Hematopoietic multipotent progenitor cell treated with erythropoietin and hydrocortisone succinate and interleukin-3 and kit ligand, for 8 days (in vitro differentiated cells): ENCODE measurements around the gene DENND5A.
"Not testable (repeated sequence)": the region's sequence is repeated elsewhere in the genome, so short reads cannot be mapped to it uniquely, and the experiment has no call there.

Experiments
- DNase-seq: peaks from one replicate; pipeline ENCODE4 v3.0.0-alpha.2; 2015

The DENND5A gene

DNA sequence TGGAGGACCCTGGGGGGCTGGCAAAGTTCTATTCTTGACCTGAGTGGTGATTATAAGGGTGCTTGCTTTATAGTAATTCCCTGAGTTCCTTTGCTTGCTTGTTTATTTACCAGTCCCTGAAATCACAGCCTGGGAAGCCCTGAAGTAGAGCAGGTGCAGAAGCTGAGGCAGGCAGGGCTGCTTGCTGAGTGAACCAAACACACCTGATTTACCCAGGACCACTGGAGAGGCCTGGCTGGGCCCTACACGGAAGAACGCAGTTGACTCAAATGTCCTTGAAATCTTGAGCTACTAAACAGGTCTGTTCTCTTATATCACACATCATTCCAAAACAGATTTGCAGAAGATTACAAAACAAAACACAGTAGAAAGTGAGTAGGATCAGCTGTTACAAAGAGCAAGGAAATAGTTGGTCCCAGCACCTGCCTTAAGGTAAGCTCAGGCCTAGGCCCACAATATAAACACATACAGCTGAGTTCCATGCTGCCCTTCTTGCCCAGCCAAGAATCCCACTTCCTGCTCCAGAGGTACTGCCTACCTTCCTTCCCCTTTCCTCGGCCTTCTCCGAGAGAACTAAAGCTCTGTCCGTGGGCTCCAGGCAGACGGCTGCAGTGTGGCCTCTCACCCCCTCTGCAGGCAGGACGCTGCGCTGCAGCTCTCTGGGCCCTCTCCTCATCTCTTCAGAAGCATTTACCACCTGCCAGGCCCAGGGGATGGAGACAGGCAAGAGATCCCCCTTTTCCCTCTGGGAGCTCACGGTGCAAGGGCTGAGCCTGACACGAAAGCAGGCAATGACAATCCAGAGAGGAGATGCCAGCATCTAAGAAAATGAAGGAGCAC lies 127.6 kb downstream of the DENND5A start:
- peak; percentile 62 for DNase-seq

DNA sequence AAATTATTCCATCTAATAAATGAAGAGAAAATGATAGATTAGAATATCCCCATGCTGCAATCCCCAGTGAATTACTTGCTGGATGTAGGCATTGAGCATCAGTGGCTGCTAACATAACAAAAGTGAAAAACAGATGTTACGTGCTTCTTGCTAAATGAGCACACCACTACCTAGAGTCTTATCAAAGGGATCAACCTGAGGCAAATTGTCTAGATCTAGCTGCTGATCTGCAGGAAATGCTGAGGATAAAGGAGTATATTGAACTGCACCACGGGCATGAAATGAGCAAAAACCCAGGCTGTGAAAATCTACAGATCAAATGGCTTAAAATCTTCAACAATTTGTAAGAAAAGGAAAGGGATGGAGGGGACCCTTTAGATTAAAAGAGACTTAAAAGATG lies 128.4 kb downstream of the DENND5A start:
- DNase-seq, result no peak

DNA sequence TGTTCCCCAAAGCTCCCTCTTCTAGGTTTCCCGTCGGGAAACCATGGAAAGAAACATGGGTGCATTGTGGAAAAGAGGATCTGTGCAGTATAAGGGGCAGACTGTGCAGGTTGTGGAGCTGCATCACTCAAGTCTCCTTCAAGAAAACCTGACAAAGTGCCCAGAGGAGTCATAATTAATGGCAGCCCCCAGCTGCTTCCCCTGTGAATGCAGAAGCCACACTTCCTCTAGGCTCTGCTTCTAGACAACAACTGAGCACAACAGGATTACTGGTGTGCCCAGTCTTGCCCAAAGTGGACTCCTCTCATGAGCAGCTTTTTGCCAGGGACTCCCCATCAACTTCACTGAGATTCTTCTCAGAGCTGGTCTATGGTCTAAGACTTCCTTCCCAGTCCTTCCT lies 131.2 kb downstream of the DENND5A start:
- DNase-seq, result no peak

DNA sequence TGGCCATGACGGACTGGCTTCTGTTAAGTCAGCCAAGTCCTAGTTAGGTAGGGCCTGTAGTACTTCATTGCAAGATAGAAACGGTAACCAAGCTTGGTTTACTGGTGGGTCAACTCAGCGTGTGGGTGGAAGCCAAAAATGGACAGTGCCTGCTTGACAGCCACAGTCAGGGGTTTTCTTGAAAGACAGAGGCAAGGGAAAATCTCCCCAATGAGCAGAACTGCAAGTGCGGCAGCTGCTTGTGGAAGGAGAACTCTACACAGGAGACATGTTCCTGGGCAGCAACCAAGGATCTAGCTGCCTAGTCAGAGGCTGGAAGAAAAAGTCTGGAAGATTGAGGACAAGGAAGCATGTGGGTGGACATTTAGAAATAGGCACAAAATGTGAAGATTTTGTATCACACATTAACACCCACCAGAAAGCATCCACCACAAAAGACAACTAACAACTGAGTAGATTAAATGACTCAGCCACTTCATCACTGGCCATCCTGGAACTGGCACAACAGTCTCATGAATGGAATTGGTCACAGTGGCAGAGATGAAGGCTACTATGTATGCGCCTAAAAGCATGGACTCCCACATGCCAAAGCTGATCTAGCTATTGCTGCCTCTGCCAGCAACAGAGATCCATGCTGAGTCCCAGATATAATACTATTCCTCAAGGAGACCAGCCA lies 132.8 kb downstream of the DENND5A start:
- DNase-seq, result no peak

DNA sequence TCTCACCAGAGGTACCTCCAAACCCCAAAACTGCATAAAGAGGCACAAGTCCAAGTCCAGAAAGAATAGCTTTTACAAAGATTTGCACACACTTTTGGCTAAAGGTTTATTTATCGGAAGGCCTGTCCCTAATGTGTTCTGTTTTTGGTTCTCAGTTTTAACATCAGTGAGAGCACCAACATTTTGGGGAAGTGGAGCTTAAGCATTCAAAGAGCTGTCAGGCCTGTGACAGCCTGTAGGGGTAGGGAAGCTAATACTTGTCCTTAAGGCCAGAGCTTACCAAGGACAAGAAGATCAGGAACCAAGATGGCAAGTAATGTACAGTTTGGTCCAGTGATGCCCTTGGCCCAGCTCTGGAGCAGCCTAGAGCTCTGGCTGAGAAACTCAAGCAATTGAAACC lies 134.9 kb downstream of the DENND5A start:
- no peak for DNase-seq

DNA sequence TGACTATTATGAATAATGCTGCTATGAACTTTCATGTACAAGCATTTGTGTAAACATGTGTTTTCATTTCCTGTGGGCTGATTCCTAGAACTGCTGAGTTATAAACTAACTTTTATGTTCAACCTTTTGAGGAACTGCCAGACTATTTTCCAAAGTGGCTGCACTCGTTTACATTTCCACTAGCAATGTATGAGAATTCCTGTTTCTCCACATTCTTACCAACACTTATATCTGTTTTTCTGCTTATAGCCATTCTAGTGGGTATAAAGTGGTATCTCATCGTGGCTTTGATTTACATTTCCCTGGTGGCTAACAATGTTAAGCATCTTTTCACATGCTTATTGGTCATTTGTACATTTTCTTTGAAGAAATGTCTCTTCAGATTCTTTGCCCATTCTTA lies 138.5 kb downstream of the DENND5A start:
- no peak for DNase-seq

DNA sequence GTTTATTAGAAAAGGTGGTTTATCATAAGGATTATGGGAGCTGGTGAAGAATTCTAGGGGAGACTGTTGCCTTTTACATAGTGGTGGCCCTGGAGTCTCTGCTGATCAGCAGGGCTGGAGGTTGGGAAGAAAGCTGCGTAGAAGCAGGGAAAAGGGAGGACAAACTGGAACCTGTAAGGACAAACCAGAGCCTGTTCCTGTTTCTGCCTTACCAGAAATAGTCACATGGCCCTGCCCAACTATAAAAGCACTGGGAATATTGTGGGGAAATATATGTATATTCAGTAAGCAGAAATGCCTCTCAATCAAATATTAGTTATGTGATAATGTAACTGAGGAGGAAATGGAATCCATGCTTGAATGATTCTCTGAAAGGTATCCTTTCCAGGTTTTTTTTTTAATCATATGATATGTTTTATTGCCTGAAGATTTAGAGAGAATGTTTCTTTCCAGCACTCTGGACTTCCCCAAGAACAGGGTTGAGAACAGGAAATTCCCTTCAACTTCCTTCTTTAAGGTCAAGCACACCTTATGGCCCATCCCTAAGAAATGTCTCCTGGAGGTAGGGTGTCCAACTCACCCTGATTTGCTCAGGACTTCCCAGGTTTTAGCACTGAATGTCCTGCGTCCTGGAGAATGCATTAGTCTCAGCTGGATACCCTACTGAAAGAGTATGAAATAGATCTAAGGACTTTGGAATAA lies 139.8 kb downstream of the DENND5A start:
- DNase-seq, result no peak

DNA sequence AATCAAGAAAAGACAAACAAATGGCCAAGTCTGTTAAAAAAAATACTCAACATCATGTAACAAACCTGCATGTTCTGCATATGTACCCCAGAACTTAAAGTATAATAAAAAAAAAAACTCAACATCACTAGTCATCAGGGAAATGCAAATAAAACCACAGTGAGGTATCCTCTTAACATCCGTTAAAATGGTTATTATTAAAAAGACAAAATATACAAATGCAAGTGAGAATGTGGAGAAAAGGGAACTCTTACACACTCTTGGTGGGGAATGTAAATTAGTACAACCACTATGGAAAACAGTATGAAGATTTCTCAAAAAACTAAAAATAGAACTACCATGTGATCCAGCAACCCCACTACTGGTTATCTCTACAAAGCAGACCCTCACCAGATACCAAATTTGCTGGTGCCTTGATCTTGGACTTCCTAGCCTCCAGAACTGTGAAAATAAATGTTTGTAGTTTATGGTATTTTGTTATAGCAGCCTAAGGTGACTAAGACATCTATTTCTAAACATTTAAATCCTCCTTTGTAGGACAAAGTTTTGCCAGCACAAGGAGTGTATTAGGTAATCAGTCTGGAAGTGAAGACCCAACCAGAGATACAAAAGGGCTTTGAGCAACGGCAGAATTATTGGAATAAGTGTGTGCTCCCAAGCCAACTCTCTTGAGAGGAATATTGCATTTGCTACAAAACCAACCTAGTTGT lies 141.4 kb downstream of the DENND5A start:
- DNase-seq, result peak; percentile 7

DNA sequence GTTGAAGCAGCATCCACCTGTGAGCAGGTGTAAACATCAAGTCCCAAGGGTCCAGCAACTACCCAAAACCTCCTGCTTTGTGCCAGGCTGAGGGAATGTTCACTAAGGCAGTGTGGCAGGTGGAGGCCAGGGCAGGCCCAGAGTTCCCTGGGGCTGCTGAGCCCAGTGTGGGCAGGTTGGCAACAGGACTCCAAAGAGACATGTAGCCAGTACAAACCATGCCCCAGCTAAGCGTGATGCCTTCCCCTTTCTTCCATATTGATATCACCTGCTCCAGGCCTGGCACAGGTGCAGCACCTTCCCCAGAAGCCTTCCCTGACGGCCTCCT lies 143.7 kb downstream of the DENND5A start:
- no peak for DNase-seq

DNA sequence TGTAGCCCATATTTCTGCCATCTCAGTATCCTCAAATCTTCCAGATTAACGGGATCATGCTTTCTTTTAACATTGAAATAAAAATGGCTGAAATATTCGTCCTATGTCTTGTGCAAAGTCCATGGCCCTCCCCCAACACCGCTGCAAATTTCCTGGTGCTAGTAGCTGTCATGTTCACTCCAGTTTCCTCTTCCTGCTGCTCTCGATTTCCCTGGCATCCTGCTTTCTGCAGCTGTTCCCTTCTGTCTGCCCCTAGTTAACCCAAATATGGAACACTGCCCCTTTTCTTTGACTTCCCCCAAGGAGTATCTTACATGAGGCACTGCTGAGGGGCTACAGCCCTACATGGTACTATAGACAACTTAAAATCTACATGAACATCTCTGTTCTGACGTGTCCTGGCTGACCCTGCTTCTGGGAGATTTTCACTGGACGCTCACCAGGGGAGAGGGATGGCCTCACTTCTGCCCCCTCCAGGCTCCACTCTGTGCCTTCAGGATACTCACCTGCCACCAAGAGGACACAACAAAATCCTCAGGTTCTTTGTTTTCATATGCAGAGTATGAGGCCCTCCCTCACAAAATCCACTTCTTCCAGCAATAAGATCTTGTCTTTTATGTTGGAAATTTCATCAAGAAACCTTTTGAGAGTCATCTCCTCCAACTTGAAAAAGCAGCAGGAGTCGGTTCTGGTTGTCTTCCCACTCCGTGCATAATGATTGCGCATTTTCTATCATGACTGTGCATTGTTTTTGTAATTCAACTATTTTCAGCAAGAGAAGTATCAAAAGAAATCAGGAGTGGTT lies 144.3 kb downstream of the DENND5A start:
- DNase-seq, result no peak

DNA sequence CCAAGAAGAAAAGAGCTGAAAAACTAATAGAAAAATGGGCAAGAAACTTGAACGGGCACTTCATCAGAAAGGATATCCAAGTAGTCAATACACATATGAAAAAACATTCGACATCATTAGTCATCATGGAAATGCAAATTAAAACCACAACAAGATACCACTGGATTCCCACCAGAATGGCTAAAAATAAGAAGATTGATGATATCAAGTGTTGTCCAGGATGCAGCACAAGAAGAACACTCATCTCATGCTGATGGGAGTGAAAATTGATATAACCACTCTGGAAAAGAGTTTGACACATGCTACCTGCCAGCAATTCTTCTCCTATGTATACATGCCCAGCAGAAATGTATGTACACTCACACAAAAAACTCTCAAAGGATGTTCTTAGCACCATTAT lies 146.9 kb downstream of the DENND5A start:
- DNase-seq, result no peak

DNA sequence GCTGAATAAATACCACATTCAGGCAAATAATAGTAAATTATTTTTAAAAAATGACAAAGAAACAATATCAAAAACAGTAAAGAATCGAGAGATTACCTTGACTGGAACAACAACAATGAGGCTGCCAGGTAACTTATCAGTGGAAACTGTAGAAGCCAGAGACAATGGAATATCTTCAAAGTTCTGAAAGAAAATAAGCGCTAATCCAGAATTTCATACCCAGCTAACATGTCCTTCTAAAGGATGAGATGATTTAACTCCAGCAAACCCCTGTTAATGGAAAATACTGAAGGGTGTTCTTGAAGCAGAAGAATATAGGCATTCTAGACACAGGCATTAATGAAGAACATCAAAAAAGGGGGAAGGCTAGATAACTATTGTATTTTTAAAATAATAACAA lies 153.1 kb downstream of the DENND5A start:
- no peak for DNase-seq

DNA sequence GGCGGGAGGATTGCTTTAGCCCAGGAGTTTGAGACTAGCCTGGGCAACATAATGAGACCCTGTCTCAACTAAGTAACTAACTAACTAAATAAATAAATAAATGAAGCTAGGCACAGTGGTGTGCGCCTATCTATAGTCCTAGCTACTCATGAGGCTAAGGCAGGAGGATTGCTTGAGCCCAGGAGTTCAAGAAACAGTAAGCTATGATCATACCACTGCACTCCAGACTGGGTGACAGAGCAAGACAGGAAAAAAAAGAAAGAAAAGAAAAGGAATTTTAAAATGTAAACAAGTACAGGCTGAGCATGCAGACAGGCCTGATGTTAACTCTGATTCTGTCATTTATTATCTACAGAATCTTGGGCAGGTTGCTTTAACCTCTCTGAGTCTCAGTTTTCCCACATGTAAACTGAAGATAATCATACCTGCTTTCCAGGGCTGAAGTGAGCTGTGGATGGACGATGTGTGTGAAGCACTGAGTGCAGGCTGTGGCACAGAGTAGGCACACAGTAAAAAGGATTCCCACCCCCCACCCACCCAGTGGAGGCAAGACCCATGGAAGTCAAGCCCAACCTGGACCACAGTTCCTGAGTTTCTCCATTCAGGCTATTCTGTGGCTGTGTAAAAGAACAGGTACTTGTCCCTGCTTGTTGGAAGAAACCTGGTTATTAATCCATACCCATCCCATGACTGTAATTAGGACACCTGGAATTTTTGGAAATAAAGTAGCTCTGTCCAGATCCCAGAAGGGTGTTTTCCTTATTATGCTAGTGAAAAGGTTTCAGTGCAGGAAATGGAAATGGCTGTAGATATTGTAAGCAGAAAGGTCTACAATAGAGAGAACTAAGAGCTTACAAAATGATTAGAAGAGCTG lies 155.1 kb downstream of the DENND5A start:
- DNase-seq, result no peak

DNA sequence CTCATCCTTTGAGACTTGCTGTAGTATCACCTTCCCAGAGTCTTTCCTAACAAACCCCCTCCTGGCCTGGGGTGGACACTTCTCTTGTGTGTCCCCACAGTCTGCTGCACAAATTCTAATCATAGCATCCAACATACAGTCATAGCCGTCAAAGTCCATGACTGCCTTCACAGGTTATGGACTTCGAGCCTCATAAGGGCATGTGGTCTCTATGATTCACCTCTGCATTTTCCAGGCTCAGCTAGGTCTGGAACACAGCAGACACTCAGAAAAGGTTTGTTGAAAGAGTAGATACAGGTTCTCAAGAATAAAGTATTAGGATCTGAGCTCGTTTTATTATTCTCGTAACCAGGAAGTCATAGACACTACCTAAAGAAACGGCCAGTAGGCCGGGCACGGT lies 160.6 kb downstream of the DENND5A start:
- no peak for DNase-seq

DNA sequence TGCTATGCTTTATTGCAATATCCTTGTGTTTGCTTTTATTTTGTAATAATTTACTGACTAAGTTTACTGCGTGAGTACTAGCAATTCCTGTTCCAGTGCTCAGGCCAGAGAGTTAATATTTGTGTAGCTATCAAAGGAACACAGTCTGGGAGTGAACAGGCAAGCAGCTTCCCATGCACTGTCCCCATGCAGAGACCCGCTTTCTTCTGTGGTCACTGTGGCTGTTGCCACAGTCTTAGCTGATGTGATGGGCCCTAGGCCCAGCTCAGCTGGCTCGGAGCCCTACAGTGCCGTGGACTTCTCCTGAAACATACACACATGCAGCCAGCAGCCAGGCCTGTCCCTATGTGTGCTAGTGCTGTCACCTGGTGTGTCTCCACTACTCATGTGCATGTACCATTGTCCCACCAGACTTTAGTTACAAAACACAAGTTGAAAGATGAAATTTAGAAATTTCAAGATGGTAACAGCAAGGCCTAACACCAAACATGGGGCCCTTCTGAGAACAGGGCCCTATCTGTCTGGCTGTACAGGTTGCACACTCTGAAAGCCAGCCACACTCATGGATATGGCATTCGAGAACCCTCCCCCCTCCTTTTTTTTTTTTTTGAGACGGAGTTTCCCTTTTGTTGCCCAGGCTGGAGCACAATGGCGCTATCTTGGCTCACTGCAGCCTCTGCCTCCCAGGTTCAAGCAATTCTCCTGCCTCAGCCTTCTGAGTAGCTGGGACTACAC lies 161.4 kb downstream of the DENND5A start:
- no peak for DNase-seq

DNA sequence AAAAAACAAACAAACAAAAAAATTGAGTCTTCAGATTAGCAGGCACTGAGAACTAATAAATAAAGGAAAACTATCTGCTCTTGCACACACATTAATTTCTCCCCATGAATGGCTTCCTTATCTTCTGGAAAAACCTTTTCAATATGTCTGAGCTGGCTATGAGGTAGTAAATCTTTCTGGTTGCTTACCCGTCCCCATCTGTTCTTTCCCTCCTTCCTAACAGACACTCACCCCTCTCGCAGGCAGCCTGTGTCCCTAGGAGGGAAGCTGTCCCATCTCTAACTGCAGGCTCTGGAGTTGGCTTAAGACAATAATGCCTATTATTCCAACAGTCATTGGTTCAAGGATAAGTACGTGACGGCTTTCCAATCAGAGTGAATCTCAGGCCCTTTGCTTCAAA lies 165.5 kb downstream of the DENND5A start:
- DNase-seq, result no peak

DNA sequence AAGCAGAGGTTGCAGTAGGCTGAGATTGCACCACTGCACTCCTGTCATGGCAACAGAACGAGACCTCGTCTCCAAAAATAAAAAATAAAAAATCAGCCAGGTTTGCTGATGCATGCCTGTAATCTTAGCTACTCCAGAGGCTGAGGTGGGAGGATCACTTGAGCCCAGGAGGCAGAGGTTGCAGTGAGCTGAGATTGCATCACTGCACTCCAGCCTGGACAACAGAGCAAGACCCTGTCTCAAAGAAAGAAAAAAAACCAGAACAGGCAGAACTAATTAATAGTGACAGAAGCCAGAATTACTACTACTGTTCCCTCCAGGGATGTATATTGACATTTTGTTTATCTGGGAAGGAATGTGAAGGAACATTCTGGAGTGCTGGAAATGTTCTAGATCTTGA lies 166.7 kb downstream of the DENND5A start:
- not testable (repeated sequence) for DNase-seq

DNA sequence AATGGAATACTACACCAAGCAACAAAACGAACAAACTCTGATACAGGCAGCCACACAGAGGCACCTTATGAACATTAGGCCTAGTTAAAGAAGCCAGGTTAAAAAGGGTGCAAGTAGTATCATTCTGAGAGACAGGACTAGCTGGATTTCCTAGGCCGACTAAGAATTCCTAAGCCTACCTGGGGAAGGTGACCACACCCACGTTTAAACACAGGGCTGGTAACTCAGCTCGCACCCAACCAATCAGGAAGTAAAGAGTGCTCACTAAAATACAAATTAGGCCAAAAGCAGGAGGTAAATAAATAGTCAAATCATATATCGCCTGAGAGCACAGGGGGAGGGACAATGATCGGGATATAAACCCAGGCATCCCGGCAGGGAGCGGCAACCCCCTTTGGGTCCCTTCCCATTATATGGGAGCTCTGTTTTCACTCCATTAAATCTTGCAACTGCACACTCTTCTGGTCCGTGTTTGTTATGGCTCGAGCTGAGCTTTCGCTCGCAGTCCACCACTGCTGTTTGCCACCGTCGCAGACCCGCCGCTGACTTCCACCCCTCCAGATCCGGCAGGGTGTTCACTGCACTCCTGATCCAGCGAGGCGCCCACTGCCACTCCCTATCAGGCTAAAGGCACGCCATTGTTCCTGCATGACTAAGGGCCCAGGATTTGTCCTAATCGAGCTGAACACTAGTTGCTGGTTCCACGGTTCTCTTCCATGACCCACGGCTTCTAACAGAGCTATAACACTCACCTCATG lies 167.8 kb downstream of the DENND5A start:
- DNase-seq, result not testable (repeated sequence)

DNA sequence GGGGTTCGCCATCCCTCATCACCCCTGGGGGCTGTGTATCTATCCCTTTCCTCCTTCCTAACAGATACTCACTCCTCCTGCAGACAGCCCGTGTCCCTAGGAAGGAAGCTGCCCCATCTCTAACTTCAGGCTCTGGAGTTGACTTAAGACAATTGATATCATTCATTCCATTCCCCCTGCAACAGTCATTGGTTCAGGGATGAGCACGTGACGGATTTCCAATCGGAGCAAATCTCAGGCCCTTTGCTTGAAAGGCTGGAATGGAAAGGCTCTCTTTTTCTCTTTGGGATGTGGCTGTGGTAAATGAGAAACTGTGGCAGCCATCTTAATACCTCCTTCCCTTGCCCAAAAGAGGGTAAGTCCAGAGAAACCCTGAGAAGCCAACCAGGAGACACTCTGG lies 168.7 kb downstream of the DENND5A start:
- DNase-seq, result no peak

DNA sequence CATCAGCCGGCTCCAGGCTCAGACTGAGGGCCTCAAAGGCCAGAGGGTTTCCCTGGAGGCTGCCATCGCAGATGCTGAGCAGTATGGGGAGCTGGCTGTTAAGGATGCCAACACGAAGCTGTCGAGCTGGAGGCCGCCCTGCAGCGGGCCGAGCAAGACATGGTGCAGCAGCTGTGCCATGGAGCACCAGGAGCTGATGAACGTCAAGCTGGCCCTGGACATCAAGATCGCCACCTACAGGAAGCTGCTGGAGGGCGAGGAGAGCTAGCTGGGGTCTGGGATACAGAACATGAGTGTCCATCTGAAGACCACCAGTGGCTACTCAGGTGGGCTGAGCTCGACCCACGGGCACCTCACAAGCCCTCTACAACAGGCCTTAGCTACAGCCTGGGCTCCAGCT lies 169.7 kb downstream of the DENND5A start:
- peak; percentile 19 for DNase-seq
